ENCODE measurements around the gene OR4C6. TPM values are rescaled to one million over a fixed set of nuclear protein-coding genes. Genes with fewer than 3 reads are reported as not detected.

The OR4C6 gene
- not detected for total RNA-seq
- not detected for polyA plus RNA-seq
- long read RNA-seq, donor 1: 0 reads
- long read RNA-seq, donor 2: 0 reads

DNA sequence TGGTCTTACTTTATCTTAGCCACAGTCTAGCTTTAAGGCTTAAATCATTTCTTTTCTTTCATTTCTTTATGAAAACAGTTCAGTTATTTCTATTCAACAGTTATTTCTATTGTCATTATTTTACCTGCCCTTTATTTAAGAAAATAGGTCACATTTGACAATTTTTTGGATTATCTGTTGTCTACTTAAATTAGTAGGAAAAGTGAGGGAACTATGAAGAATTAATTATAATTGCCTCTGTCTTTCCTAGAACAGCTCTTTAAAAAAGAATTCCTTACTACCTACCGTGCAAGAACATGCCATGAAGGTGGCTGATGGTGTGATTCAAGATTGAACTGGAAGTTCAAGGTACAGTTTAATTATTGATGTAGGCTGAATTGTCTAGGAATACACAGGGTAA lies at the start of gene OR4C6:
Gene OR4C6, plus strand, starts transcription at position 301 of the 400 bp plus-strand sequence. CDS start 2,966 bp downstream, outside the sequence.
- WGBS, 3 donors: 61 to 85% (median 67%) methylated on average over 1 of the region's 1 CpG
- ATAC-seq (no peak), DNase-seq (no peak)
- no peaks in the 10 kb centered on the region for H3K27me3 ChIP-seq (ENCODE audit: insufficient read depth in 3 of 3, low read length in 2 of 3)
- no peak within 1 kb of the TSS for H3K4me3 ChIP-seq
- H3K36me3 ChIP-seq (ENCODE audit: insufficient read depth in 1 of 2, low read depth in 1 of 2): no peaks in the 10 kb centered on the region
- H3K4me1 ChIP-seq: no peaks in the 10 kb centered on the region
- no peak within 1 kb of the TSS for H3K27ac ChIP-seq
- TF ChIP-seq, protein P1, sequence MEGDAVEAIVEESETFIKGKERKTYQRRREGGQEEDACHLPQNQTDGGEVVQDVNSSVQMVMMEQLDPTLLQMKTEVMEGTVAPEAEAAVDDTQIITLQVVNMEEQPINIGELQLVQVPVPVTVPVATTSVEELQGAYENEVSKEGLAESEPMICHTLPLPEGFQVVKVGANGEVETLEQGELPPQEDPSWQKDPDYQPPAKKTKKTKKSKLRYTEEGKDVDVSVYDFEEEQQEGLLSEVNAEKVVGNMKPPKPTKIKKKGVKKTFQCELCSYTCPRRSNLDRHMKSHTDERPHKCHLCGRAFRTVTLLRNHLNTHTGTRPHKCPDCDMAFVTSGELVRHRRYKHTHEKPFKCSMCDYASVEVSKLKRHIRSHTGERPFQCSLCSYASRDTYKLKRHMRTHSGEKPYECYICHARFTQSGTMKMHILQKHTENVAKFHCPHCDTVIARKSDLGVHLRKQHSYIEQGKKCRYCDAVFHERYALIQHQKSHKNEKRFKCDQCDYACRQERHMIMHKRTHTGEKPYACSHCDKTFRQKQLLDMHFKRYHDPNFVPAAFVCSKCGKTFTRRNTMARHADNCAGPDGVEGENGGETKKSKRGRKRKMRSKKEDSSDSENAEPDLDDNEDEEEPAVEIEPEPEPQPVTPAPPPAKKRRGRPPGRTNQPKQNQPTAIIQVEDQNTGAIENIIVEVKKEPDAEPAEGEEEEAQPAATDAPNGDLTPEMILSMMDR (IDR thresholded peaks at IDR 0.05): no peak
- H3K9me3 ChIP-seq: no peaks in the 10 kb centered on the region
- intact Hi-C loops (cut with DNase I): no loop called here

DNA sequence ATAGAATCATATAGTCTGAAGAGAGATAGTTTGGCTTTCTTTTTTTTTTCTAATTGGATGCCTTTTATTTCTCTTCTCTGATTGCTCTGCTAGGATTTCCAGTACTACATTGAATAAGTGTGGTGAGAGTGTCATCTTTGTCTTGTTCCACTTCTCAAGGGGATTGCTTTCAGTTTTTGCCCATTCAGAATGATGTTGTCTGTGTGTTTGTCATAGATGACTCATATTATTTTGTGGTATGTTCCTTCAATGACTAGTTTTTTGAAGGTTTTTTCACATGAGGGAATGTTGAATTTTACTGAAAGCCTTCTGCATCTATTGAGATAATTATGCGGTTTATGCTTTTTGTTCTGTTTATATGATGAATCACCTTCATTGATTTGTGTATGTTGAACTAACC lies 37.5 kb upstream of the OR4C6 start:
- intact Hi-C loops (cut with DNase I): no loop called here
- Histone ChIP-seq H3K27ac (no peak overlapping the region), H3K27me3 (ENCODE audit: insufficient read depth in 3 of 3, low read length in 2 of 3) (no peaks in the 10 kb centered on the region), H3K4me3 (no peak overlapping the region), H3K36me3 (ENCODE audit: insufficient read depth in 1 of 2, low read depth in 1 of 2) (no peaks in the 10 kb centered on the region), H3K4me1 (no peaks in the 10 kb centered on the region), H3K9me3 (peaks cover 6% of the 10 kb centered on the region)
- ATAC-seq (no peak), DNase-seq (no peak)
- TF ChIP-seq, protein P1 (IDR thresholded peaks at IDR 0.05): no peak
- WGBS, 3 donors: 69 to 89% (median 85%) methylated on average over 1 of the region's 1 CpG

DNA sequence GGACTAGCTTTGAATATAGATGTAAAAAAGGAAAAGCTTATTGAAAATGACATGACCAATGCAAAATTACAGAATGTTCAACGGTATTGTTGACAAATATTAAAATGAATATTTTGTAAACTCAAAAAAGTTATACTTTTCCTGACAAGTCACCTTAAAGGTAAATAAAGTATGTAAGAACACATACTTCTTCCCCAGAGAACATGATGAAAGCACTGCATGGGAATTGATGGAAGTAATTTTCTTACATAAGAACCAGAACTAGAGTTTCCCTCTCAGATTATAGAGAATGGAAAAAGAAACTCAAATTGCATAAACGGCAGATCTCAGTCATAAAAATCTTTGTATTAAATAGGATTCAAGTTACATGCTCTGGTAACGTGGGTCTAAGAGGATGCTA lies 27.2 kb upstream of the OR4C6 start, which contains the start of gene OR4P4:
Gene OR4P4, plus strand, starts transcription at position 301 of the 400 bp plus-strand sequence.
- Histone ChIP-seq H3K4me3 (no peak within 1 kb of the TSS), H3K36me3 (ENCODE audit: insufficient read depth in 1 of 2, low read depth in 1 of 2) (no peaks in the 10 kb centered on the region), H3K27ac (no peak within 1 kb of the TSS), H3K4me1 (no peaks in the 10 kb centered on the region), H3K27me3 (ENCODE audit: insufficient read depth in 3 of 3, low read length in 2 of 3) (no peaks in the 10 kb centered on the region), H3K9me3 (no peaks in the 10 kb centered on the region)
- TF ChIP-seq, protein P1 (IDR thresholded peaks at IDR 0.05): no peak
- 36 to 45% (median 43%) methylated on average over 3 of the region's 3 CpGs for WGBS, 3 donors
- no peak for DNase-seq
- ATAC-seq: no peak
- intact Hi-C loops (cut with DNase I): no loop called here

DNA sequence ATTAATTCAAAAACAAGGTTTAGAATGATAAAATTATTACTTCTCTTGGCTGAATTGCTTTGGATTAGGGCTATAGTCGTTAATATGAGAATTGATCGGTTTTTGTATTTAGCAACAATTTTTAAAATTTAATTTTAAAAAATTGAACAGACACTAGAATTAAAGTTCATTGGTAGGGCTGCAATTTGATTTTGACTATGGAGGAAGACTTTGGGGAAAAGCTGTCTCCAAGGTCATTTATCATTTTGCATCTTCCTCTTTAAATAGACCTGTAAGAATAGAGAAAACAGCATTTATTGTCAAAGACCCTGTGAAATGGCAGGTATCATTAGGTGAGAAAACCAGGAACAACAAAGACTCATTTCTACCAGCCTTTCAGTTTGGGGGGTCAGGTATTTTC lies 14.0 kb upstream of the OR4C6 start, which contains the start of gene OR4S2:
Gene OR4S2, plus strand, starts transcription at position 301 of the 400 bp plus-strand sequence. CDS start 2,577 bp downstream, outside the sequence.
- no peak within 1 kb of the TSS for H3K4me3 ChIP-seq
- TF ChIP-seq, protein P1 (IDR thresholded peaks at IDR 0.05): no peak
- ATAC-seq (no peak), DNase-seq (no peak)
- 69 to 78% (median 78%) methylated on average over 2 of the region's 2 CpGs for WGBS, 3 donors
- H3K4me1 ChIP-seq: no peaks in the 10 kb centered on the region
- no peak within 1 kb of the TSS for H3K27ac ChIP-seq
- no peaks in the 10 kb centered on the region for H3K36me3 ChIP-seq (ENCODE audit: insufficient read depth in 1 of 2, low read depth in 1 of 2)
- intact Hi-C loops (cut with DNase I): no loop called here
- H3K27me3 ChIP-seq (ENCODE audit: insufficient read depth in 3 of 3, low read length in 2 of 3): no peaks in the 10 kb centered on the region
- no peaks in the 10 kb centered on the region for H3K9me3 ChIP-seq

DNA sequence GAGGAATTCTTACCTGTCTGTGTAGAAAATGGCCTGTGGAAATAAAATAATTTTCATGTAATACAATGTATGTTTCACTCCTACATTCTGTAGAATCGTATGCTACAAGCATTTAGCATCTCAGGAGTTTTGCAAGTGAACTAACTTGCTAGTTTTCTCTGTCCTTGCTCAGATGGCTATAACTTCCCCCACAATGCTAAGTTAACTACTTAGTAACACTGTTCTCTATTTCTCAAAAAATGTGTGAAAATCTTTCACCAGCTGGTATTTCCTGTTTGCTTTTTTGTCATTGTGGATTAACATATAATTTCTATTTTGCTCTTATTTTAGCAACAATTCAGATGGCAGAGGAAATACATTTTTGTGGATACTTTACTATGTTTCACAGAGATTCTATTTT lies 9.4 kb upstream of the OR4C6 start:
- DNase-seq: no peak
- no peaks in the 10 kb centered on the region for H3K27me3 ChIP-seq (ENCODE audit: insufficient read depth in 3 of 3, low read length in 2 of 3)
- no peaks in the 10 kb centered on the region for H3K4me1 ChIP-seq
- H3K9me3 ChIP-seq: no peaks in the 10 kb centered on the region
- no peak overlapping the region for H3K27ac ChIP-seq
- 47 to 67% (median 52%) methylated on average over 1 of the region's 1 CpG for WGBS, 3 donors
- H3K36me3 ChIP-seq (ENCODE audit: insufficient read depth in 1 of 2, low read depth in 1 of 2): no peaks in the 10 kb centered on the region
- no peak overlapping the region for H3K4me3 ChIP-seq
- TF ChIP-seq, protein P1 (IDR thresholded peaks at IDR 0.05): no peak
- no peak for ATAC-seq
- intact Hi-C loops (cut with DNase I): no loop called here

Data from psoas muscle (tissue), 8 donors.